Measurements from ENCODE around the gene CCNO. TPM values are rescaled to one million over a fixed set of nuclear protein-coding genes. Genes with fewer than 3 reads are reported as not detected.
A peak's percentile ranks its signal among the peaks of the same experiment; 100 is the strongest.

Gene CCNO, protein sequence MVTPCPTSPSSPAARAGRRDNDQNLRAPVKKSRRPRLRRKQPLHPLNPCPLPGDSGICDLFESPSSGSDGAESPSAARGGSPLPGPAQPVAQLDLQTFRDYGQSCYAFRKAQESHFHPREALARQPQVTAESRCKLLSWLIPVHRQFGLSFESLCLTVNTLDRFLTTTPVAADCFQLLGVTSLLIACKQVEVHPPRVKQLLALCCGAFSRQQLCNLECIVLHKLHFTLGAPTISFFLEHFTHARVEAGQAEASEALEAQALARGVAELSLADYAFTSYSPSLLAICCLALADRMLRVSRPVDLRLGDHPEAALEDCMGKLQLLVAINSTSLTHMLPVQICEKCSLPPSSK
- total RNA-seq = 1.6 and 1.8 TPM in 2 replicates

- Histone ChIP-seq H3K4me3 (ENCODE audit: low read depth, low read length) (peak within 1 kb of the TSS; percentile 75), H3K36me3 (ENCODE audit: control insufficient read depth, insufficient read depth, low read length) (no peaks in the 10 kb centered on the region), H3K27me3 (ENCODE audit: control insufficient read depth, insufficient read depth, low read length) (no peaks in the 10 kb centered on the region)
- peak; percentile 37 for TF ChIP-seq CTCF (IDR thresholded peaks at IDR 0.05; ENCODE audit: insufficient read depth, low read length, severe bottlenecking)
- FAIRE-seq (no peak), DNase-seq (ENCODE audit: low read depth) (peak; percentile 72)
Observed at GRCh38 chr5:55232985-55233928, at the start of gene CCNO. CCNO (minus strand) TSS chr5:55233608; CDS start chr5:55233523, 85 bp downstream.

- no peak for TF ChIP-seq CTCF (IDR thresholded peaks at IDR 0.05; ENCODE audit: insufficient read depth, low read length, severe bottlenecking)
- no peak overlapping the region for H3K4me3 ChIP-seq (ENCODE audit: low read depth, low read length)
- H3K27me3 ChIP-seq (ENCODE audit: control insufficient read depth, insufficient read depth, low read length) = no peaks in the 10 kb centered on the region
- no peak for FAIRE-seq
- peak; percentile 40 for DNase-seq (ENCODE audit: low read depth)
- H3K36me3 ChIP-seq (ENCODE audit: control insufficient read depth, insufficient read depth, low read length) = peaks cover 11% of the 10 kb centered on the region
Observed at GRCh38 chr5:55278778-55279177, 45.4 kb upstream of the CCNO start.

DNA sequence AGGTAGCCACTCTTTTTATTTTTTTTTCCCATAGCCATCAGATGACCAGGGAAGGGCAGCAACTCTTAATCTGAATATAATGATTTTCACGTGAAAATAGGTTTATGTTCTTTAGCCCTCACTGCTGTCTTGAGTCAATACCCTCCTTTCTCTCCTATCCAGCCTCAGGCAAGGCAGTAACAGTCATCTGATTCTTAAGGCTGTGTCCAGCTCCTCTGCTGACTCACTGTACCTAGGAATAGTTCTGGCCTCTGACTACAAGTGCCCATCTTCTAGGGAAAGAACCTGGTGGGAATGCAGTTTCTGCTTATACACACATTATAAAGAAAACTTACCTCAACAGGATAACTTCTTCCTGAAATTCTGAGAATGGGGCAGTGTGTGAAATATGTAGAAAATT lies 43.4 kb upstream of the CCNO start:
- Histone ChIP-seq H3K36me3 (ENCODE audit: control insufficient read depth, insufficient read depth, low read length) (peaks cover 9% of the 10 kb centered on the region), H3K27me3 (ENCODE audit: control insufficient read depth, insufficient read depth, low read length) (no peaks in the 10 kb centered on the region), H3K4me3 (ENCODE audit: low read depth, low read length) (no peak overlapping the region)
- no peak for FAIRE-seq
- DNase-seq (ENCODE audit: low read depth) = peak; percentile 71
- no peak for TF ChIP-seq CTCF (IDR thresholded peaks at IDR 0.05; ENCODE audit: insufficient read depth, low read length, severe bottlenecking)

- no peak for TF ChIP-seq CTCF (IDR thresholded peaks at IDR 0.05; ENCODE audit: insufficient read depth, low read length, severe bottlenecking)
- no peak overlapping the region for H3K4me3 ChIP-seq (ENCODE audit: low read depth, low read length)
- H3K36me3 ChIP-seq (ENCODE audit: control insufficient read depth, insufficient read depth, low read length) = peaks cover 6% of the 10 kb centered on the region
- no peak for FAIRE-seq
- no peaks in the 10 kb centered on the region for H3K27me3 ChIP-seq (ENCODE audit: control insufficient read depth, insufficient read depth, low read length)
- no peak for DNase-seq (ENCODE audit: low read depth)
Observed at GRCh38 chr5:55258339-55258738, 24.9 kb upstream of the CCNO start.

DNA sequence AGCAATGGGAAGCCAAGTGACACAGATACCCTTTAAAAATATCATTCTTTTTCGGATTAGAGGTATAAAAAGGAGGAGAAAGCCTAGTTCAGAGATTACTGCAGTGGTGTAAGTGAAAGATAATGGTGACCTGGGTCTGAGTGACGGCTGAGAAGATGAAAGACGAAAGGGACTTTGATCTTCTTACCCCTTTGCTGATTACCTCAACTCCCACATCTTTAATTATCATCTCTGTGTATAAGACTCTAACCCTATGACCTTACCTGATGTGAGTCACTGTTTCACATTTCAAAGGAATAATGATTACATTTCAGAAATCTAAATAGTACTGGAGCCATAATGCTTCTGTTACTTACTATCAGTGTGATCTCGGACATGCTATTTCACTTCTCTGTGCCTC lies 21.4 kb upstream of the CCNO start:
- no peak for FAIRE-seq
- H3K36me3 ChIP-seq (ENCODE audit: control insufficient read depth, insufficient read depth, low read length) = peaks cover 5% of the 10 kb centered on the region

More for the DNA sequence above, 21.4 kb upstream of the CCNO start:
- DNase-seq (ENCODE audit: low read depth) = no peak
- TF ChIP-seq CTCF (IDR thresholded peaks at IDR 0.05; ENCODE audit: insufficient read depth, low read length, severe bottlenecking) = no peak
- Histone ChIP-seq H3K4me3 (ENCODE audit: low read depth, low read length) (no peak overlapping the region), H3K27me3 (ENCODE audit: control insufficient read depth, insufficient read depth, low read length) (no peaks in the 10 kb centered on the region)
